DOHH2 (cell line): Measurements from ENCODE around the gene SLC6A17.

Experiments
- H3F3A ChIP-seq: fragments of 200-600 bp; sonication (generic), shearing (Covaris generic); 2 replicates; pipeline ENCODE4 v1.6.0; 2016; ENCODE audit warnings: antibody characterized with exemption, mild to moderate bottlenecking; ENCODE audit not compliant: control insufficient read depth, insufficient read depth
- H3K27ac ChIP-seq: fragments of 200-600 bp; sonication (generic); 2 replicates; pipeline ENCODE4 v1.5.1; 2014; ENCODE audit warnings: low read depth, mild to moderate bottlenecking, low read length, moderate library complexity
- H3K27me3 ChIP-seq: fragments of 200-600 bp; sonication (generic); 2 replicates; pipeline ENCODE4 v1.6.1; 2014; ENCODE audit warnings: mild to moderate bottlenecking, low read length, mixed read lengths; ENCODE audit not compliant: control insufficient read depth
- H3K36me3 ChIP-seq: fragments of 200-600 bp; sonication (generic); 2 replicates; pipeline ENCODE4 v1.6.1; 2014; ENCODE audit warnings: mild to moderate bottlenecking, low read length, moderate library complexity, mixed read lengths; ENCODE audit not compliant: control insufficient read depth
- H3K4me1 ChIP-seq: fragments of 200-600 bp; sonication (generic); 2 replicates; pipeline ENCODE4 v1.6.1; 2014; ENCODE audit warnings: mild to moderate bottlenecking, low read length, mixed read lengths; ENCODE audit not compliant: control insufficient read depth
- H3K4me2 ChIP-seq: fragments of 200-600 bp; sonication (generic); 2 replicates; pipeline ENCODE4 v1.6.0; 2014; ENCODE audit warnings: mild to moderate bottlenecking, low read length, moderate library complexity
- H3K4me3 ChIP-seq: fragments of 200-600 bp; sonication (generic); 2 replicates; pipeline ENCODE4 v1.5.1; 2014; ENCODE audit warnings: mild to moderate bottlenecking, low read length, mixed read lengths
- H3K79me2 ChIP-seq: fragments of 200-600 bp; sonication (generic); 2 replicates; pipeline ENCODE4 v1.6.1; 2014; ENCODE audit warnings: mild to moderate bottlenecking, low read length, mixed read lengths; ENCODE audit not compliant: control insufficient read depth
- H3K9me2 ChIP-seq: fragments of 200-600 bp; sonication (generic); replicated peaks from 2 replicates; pipeline ENCODE4 v1.6.1; 2014; ENCODE audit warnings: mild to moderate bottlenecking, low read length, mixed read lengths; ENCODE audit not compliant: control insufficient read depth
- H3K9me3 ChIP-seq: fragments of 200-600 bp; sonication (generic); 2 replicates; pipeline ENCODE4 v1.6.1; 2014; ENCODE audit warnings: antibody characterized with exemption, low read length, mixed read lengths; ENCODE audit not compliant: control insufficient read depth, insufficient read depth
- H4K20me1 ChIP-seq: fragments of 200-600 bp; sonication (generic); 2 replicates; pipeline ENCODE4 v1.6.0; 2014; ENCODE audit warnings: low read depth, mild to moderate bottlenecking, antibody characterized with exemption, low read length, moderate library complexity; ENCODE audit not compliant: control insufficient read depth, insufficient read depth
- CTCF ChIP-seq: fragments of 200-600 bp; sonication (generic); IDR thresholded peaks from one replicate; pipeline ENCODE4 v1.5.1; 2014; ENCODE audit warnings: antibody characterized with exemption, mild to moderate bottlenecking, low read depth, low read length; ENCODE audit not compliant: poor library complexity, severe bottlenecking
- EZH2phosphoT487 ChIP-seq: fragments of 200-600 bp; sonication (generic); IDR thresholded peaks from 2 replicates; pipeline ENCODE4 v1.6.1; 2017; ENCODE audit warnings: borderline replicate concordance, mild to moderate bottlenecking, antibody characterized with exemption, low read length, moderate library complexity, mixed read lengths

SLC6A17 gene

GRCh38 chr1:110118636-110119396, 31.5 kb upstream of the SLC6A17 start:
- no peaks in the 10 kb centered on the region for H3K36me3 ChIP-seq
- H3K79me2 ChIP-seq, result no peaks in the 10 kb centered on the region
- no peak overlapping the region for H3K4me3 ChIP-seq
- H3K4me1 ChIP-seq, result no peaks in the 10 kb centered on the region
- H3K27ac ChIP-seq, result no peak overlapping the region
- TF ChIP-seq CTCF (no peak), EZH2phosphoT487 (no peak)
- no peaks in the 10 kb centered on the region for H3F3A ChIP-seq
- H4K20me1 ChIP-seq, result no peaks in the 10 kb centered on the region
- no peak overlapping the region for H3K4me2 ChIP-seq
- H3K9me3 ChIP-seq, result peaks cover 10% of the 10 kb centered on the region; the same call in 1 of the 2 replicates
- peaks cover 24% of the 10 kb centered on the region for H3K27me3 ChIP-seq
- no peaks in the 10 kb centered on the region for H3K9me2 ChIP-seq

- no peaks in the 10 kb centered on the region for H3K79me2 ChIP-seq
- no peaks in the 10 kb centered on the region for H4K20me1 ChIP-seq
- no peak overlapping the region for H3K27ac ChIP-seq
- no peak for TF ChIP-seq EZH2phosphoT487
- no peak for TF ChIP-seq CTCF
- no peak overlapping the region for H3K4me2 ChIP-seq
- H3K36me3 ChIP-seq, result no peaks in the 10 kb centered on the region
- no peaks in the 10 kb centered on the region for H3K4me1 ChIP-seq
- peaks cover 18% of the 10 kb centered on the region for H3K27me3 ChIP-seq
- H3K9me2 ChIP-seq, result no peaks in the 10 kb centered on the region
- H3K4me3 ChIP-seq, result no peak overlapping the region
- H3F3A ChIP-seq, result no peaks in the 10 kb centered on the region
- H3K9me3 ChIP-seq, result peaks cover 10% of the 10 kb centered on the region; the same call in 1 of the 2 replicates
Measured at GRCh38 chr1:110119843-110120242, 30.5 kb upstream of the SLC6A17 start.

- Histone ChIP-seq H3F3A (no peaks in the 10 kb centered on the region), H3K27me3 (peaks cover 13% of the 10 kb centered on the region; the same call in 1 of the 2 replicates), H3K4me3 (no peak overlapping the region), H3K9me3 (peaks cover 10% of the 10 kb centered on the region; the same call in 1 of the 2 replicates), H3K4me2 (no peak overlapping the region), H4K20me1 (no peaks in the 10 kb centered on the region), H3K79me2 (no peaks in the 10 kb centered on the region), H3K36me3 (no peaks in the 10 kb centered on the region), H3K27ac (no peak overlapping the region), H3K9me2 (no peaks in the 10 kb centered on the region), H3K4me1 (no peaks in the 10 kb centered on the region)
- no peak for TF ChIP-seq EZH2phosphoT487
- TF ChIP-seq CTCF, result no peak
Measured at GRCh38 chr1:110120960-110121561, 29.2 kb upstream of the SLC6A17 start.
